Vagina (tissue), 2 donors: Measurements from ENCODE around the gene OSBPL10. TPM values are rescaled to one million over a fixed set of nuclear protein-coding genes. Genes with fewer than 3 reads are reported as not detected.

Experiments
- DNase-seq, 2 donors: peaks; one replicate each; pipeline ENCODE4 v3.0.0-alpha.2; 2017; ENCODE audit errors: extremely low spot score in 2 of 2
- H3K27ac ChIP-seq: fragments of 200-600 bp; sonication (generic); one replicate; pipeline ENCODE4 v1.5.1; 2019
- H3K27me3 ChIP-seq: fragments of 200-600 bp; sonication (generic); one replicate; pipeline ENCODE4 v1.5.1; 2019
- H3K36me3 ChIP-seq, 2 donors: fragments of 200-600 bp; sonication (generic); one replicate each; pipeline ENCODE4 v1.5.1; 2017 to 2019
- H3K4me1 ChIP-seq: fragments of 200-600 bp; sonication (generic); one replicate; pipeline ENCODE4 v1.5.1; 2019
- H3K4me3 ChIP-seq, 2 donors: fragments of 200-600 bp; sonication (generic); 1 replicate in 1 of 2; 2 replicates in 1 of 2; pipeline ENCODE4 v1.5.1; 2016 to 2019
- H3K9me3 ChIP-seq: fragments of 200-600 bp; sonication (generic); one replicate; pipeline ENCODE4 v1.5.1; 2019
- POLR2A ChIP-seq, 2 donors: fragments of 450-650 bp; IDR thresholded peaks; one replicate each; pipeline ENCODE4 v1.6.1; 2017; ENCODE audit warnings: antibody characterized with exemption in 2 of 2, mild to moderate bottlenecking in 2 of 2, moderate library complexity in 2 of 2
- POLR2AphosphoS5 ChIP-seq, 2 donors: sonication (generic); formaldehyde crosslinking; IDR thresholded peaks; one replicate each; pipeline ENCODE4 v1.9.0; 2017; ENCODE audit warnings: antibody characterized with exemption in 2 of 2, mild to moderate bottlenecking in 2 of 2, low read depth in 1 of 2; ENCODE audit not compliant: insufficient read depth in 1 of 2
- intact Hi-C: fragments of 100-400 bp; cut with DNase I; formaldehyde crosslinking; loops from one replicate; pipeline ENCODE4 v1.15.1; 2023
- total RNA-seq: library from RNA; depleted of rRNA; stranded (reverse); fragments of >200 nt; gene quantifications from one replicate; pipeline ENCODE4 v1.2.3, GENCODE V29; 2016
- TF ChIP-seq, protein P1 (sequence below), 3 experiments: fragments of 450-650 bp in 2 of 3; fragments of 200-600 bp in 1 of 3; sonication (generic) in 1 of 3; IDR thresholded peaks; one replicate each; pipeline ENCODE4 v1.5.1; 2017 to 2019; ENCODE audit warnings: antibody characterized with exemption in 3 of 3, mild to moderate bottlenecking in 2 of 3, moderate library complexity in 2 of 3

OSBPL10 gene
- total RNA-seq, 1 donor from 2014 or later: 33.9 TPM

DNA sequence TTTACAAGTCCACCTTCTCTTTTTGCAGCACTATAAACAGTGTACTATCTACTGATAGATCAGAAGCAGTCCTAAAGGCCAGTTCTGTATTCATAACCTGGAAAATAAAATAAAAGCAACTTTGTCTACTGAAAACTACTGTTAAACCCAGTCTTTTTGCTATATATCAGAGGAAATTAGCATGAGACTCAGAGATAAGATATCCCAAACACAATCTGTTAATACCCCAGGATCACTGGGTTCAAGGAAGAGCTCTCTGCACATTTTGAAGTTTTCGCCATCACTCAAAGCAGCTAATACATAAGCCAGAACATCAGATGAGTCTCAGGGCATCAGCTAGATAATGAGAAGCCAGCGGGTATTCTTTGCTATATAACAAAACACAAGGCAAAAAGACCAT is 21.8 kb downstream of the OSBPL10 start:
- Histone ChIP-seq H3K9me3 (peaks cover 4% of the 10 kb centered on the region), H3K4me1 (peaks cover 35% of the 10 kb centered on the region), H3K36me3 (no peaks in the 10 kb centered on the region), H3K27ac (peak overlapping the region; percentile 77), H3K27me3 (no peaks in the 10 kb centered on the region), H3K4me3 (peak overlapping the region in 1 of 2 donors; percentile 25)
- intact Hi-C loops: no loop called here
- DNase-seq: no peak
- TF ChIP-seq POLR2A (IDR thresholded peaks at IDR 0.05): no peak
- TF ChIP-seq, protein P1, sequence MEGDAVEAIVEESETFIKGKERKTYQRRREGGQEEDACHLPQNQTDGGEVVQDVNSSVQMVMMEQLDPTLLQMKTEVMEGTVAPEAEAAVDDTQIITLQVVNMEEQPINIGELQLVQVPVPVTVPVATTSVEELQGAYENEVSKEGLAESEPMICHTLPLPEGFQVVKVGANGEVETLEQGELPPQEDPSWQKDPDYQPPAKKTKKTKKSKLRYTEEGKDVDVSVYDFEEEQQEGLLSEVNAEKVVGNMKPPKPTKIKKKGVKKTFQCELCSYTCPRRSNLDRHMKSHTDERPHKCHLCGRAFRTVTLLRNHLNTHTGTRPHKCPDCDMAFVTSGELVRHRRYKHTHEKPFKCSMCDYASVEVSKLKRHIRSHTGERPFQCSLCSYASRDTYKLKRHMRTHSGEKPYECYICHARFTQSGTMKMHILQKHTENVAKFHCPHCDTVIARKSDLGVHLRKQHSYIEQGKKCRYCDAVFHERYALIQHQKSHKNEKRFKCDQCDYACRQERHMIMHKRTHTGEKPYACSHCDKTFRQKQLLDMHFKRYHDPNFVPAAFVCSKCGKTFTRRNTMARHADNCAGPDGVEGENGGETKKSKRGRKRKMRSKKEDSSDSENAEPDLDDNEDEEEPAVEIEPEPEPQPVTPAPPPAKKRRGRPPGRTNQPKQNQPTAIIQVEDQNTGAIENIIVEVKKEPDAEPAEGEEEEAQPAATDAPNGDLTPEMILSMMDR (IDR thresholded peaks at IDR 0.05): no peak
- no peak for TF ChIP-seq POLR2AphosphoS5 (IDR thresholded peaks at IDR 0.05; ENCODE audit: insufficient read depth in 1 of 2, low read depth in 1 of 2)

DNA sequence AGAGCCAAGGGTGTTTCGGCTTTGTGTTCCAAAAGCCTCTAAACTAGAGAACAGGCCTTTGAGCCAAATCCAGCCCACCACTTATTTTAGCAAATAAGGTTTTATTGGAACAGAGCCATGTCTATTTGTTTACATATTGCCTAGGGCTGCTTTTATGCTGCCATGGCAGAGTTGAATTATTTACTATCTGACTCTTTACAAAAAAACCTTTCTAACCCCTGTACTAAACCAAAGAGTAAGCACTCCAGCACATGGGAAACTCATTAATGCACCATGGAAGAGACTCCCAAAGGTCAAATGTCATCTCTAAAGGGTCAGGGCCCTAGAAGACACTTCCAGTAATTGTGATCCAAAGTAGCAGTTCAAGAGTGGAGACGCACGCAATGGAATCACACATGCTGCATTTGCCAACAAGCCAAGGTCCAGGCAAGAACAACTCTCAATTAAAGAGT is 22.3 kb downstream of the OSBPL10 start:
- DNase-seq: no peak
- Histone ChIP-seq H3K27me3 (no peaks in the 10 kb centered on the region), H3K36me3 (no peaks in the 10 kb centered on the region), H3K9me3 (peaks cover 4% of the 10 kb centered on the region), H3K27ac (peak overlapping the region; percentile 77), H3K4me1 (peaks cover 35% of the 10 kb centered on the region), H3K4me3 (no peak overlapping the region)
- intact Hi-C loops: no loop called here
- TF ChIP-seq, protein P1 (IDR thresholded peaks at IDR 0.05): no peak
- no peak for TF ChIP-seq POLR2AphosphoS5 (IDR thresholded peaks at IDR 0.05; ENCODE audit: insufficient read depth in 1 of 2, low read depth in 1 of 2)
- TF ChIP-seq POLR2A (IDR thresholded peaks at IDR 0.05): no peak

DNA sequence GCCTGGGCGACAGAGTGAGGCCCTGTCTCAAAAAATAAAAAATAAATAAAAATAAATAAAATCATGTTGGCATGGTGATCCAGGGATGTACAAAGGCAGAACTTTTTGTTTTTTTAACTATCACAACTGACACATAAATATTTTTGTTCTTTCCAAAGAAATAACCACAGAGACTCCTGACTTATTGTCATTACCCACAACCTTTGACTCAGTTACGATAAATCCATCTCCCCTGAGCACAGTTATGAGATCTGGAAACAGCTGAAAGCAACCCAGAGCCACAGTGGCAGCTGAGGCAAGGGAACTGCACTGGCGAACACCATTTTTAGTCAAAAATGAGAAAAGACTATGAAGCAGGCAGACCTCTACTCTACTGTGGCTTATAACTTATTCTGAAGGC is 24.0 kb downstream of the OSBPL10 start:
- no peaks in the 10 kb centered on the region for H3K36me3 ChIP-seq
- intact Hi-C loops: no loop called here
- H3K27ac ChIP-seq: peak overlapping the region; percentile 77
- H3K4me3 ChIP-seq: no peak overlapping the region
- H3K4me1 ChIP-seq: peaks cover 35% of the 10 kb centered on the region
- H3K9me3 ChIP-seq: peaks cover 4% of the 10 kb centered on the region
- no peak for TF ChIP-seq POLR2A (IDR thresholded peaks at IDR 0.05)
- TF ChIP-seq POLR2AphosphoS5 (IDR thresholded peaks at IDR 0.05; ENCODE audit: insufficient read depth in 1 of 2, low read depth in 1 of 2): no peak
- TF ChIP-seq, protein P1 (IDR thresholded peaks at IDR 0.05): no peak
- no peaks in the 10 kb centered on the region for H3K27me3 ChIP-seq
- DNase-seq: no peak

DNA sequence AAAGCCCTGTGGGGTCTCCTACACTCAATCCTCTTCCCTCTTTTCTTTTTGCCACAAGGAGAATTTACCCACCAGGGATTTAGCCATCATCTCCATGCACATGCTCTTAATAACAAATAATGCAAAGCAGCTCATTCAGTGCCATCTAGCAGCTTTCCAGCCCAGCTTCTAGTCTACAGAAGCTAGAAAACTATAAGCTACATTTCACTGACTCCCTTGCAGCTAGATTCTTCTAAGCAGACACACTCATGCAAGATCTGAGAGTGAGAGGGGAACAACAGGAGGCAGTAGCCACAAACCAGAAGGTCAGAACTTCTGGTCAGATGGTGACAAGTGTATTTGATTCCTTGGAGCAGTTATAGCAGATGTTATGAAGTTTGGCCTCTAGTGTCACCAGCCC is 25.5 kb downstream of the OSBPL10 start:
- no peaks in the 10 kb centered on the region for H3K27me3 ChIP-seq
- no peak overlapping the region for H3K27ac ChIP-seq
- no peaks in the 10 kb centered on the region for H3K36me3 ChIP-seq
- no peak overlapping the region for H3K4me3 ChIP-seq
- no peak for DNase-seq
- H3K9me3 ChIP-seq: peaks cover 4% of the 10 kb centered on the region
- H3K4me1 ChIP-seq: peaks cover 26% of the 10 kb centered on the region
- intact Hi-C loops: no loop called here
- no peak for TF ChIP-seq POLR2A (IDR thresholded peaks at IDR 0.05)
- no peak for TF ChIP-seq POLR2AphosphoS5 (IDR thresholded peaks at IDR 0.05; ENCODE audit: insufficient read depth in 1 of 2, low read depth in 1 of 2)
- TF ChIP-seq, protein P1 (IDR thresholded peaks at IDR 0.05): no peak

DNA sequence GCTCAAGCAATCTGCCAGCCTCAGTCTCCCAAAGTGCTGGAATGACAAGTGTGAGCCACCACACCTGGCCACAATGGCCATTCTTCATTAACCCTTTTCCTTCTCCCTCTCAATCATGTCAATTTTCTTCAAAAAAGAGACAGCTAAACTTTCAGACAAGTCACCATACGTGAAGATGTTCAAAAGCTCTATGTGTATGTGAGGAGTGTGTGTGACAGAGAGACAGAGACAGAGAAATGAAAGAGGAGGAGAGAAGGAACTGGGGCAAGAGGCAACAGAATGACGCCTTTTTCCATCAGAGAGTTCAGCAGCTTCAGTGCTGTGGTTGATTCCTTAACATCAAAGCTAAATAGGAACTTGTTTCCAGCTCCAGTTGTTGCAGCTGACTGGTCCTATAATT is 27.4 kb downstream of the OSBPL10 start:
- no peak overlapping the region for H3K4me3 ChIP-seq
- DNase-seq: no peak
- H3K4me1 ChIP-seq: peaks cover 17% of the 10 kb centered on the region
- H3K27ac ChIP-seq: no peak overlapping the region
- H3K9me3 ChIP-seq: peaks cover 4% of the 10 kb centered on the region
- intact Hi-C loops: no loop called here
- no peaks in the 10 kb centered on the region for H3K36me3 ChIP-seq
- H3K27me3 ChIP-seq: no peaks in the 10 kb centered on the region
- TF ChIP-seq, protein P1 (IDR thresholded peaks at IDR 0.05): no peak
- TF ChIP-seq POLR2A (IDR thresholded peaks at IDR 0.05): no peak
- no peak for TF ChIP-seq POLR2AphosphoS5 (IDR thresholded peaks at IDR 0.05; ENCODE audit: insufficient read depth in 1 of 2, low read depth in 1 of 2)
